Measurements from ENCODE around the gene AMY1A. TPM values are rescaled to one million over a fixed set of nuclear protein-coding genes. Genes with fewer than 3 reads are reported as not detected.
"Not testable (repeated sequence)": the region's sequence is repeated elsewhere in the genome, so short reads cannot be mapped to it uniquely, and the experiment has no call there.

AMY1A gene
- total RNA-seq: not detected
- long read RNA-seq: 0 reads

DNA sequence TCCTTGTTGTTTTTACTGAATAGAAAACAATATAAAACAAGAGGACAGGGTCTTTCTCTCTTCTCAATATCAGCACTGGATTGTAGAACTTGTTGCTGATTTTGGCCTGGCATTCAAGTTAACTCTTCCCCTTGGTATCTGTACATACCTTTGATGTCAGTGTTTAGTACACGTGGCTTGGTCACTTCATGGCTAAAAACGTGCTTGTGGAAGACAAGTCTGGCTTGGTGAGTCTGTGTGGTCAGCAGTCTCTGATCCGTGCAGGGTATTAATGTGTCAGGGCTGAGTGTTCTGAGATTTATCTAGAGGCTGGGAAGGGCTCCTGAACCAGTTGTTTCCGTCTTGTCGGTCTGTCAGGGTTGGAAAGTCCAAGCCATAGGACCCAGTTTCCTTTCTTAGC, at the start of gene AMY1A:
Gene AMY1A (plus strand): TSS at position 301 of the 400 bp plus-strand sequence. CDS start 571 bp downstream, outside the sequence.
- intact Hi-C loops (cut with DNase I): not testable (repeated sequence)

DNA sequence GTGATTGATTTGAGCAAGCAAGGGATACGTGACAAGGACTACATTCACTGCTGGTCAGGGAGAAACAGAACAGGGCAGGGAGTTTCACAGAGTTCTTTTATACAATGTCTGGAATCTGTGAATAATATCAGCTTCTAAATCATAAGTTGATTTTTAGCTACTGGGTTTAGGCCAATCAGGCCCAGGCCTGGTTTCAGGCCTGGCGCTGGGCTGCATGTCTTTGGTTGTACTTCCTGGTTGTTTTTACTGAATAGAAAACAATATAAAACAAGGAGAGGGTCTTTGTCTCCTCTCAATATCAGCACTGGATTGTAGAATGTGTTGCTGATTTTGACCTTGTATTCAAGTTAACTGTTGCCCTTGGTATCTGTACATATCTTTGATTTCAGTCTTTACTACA, 39.2 kb upstream of the AMY1A start:
- no peak for DNase-seq (ENCODE audit: low spot score)
- intact Hi-C loops (cut with DNase I): no loop called here

More for the DNA sequence above, at the start of gene AMY1A:
- not testable (repeated sequence) for DNase-seq (ENCODE audit: low spot score)

DNA sequence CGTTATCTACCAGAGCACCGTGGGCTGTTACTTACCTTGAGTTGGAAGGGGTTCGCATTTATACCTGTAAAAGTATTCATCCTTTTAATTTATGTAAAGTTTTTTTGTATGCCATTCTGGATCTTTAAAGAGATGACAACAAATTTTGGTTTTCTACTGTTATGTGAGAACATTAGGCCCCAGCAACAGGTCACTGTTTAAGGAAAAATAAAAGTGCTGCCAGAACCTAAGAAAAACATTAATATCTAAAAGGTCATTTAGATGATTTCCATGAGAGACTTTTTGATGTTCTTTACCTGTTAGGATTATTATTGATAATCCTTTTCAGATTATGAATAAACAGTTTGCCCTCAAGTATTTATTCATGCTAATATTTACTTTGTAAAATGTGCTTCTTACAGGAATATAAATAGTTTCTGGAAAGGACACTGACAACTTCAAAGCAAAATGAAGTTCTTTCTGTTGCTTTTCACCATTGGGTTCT, 38.5 kb upstream of the AMY1A start, which contains the start of gene AMY2A:
Gene AMY2A (plus strand): TSS at position 434 of the 484 bp plus-strand sequence. CDS start 14 bp downstream, at position 448.
- DNase-seq (ENCODE audit: low spot score); intact Hi-C loops (cut with DNase I): not testable (repeated sequence)

DNA sequence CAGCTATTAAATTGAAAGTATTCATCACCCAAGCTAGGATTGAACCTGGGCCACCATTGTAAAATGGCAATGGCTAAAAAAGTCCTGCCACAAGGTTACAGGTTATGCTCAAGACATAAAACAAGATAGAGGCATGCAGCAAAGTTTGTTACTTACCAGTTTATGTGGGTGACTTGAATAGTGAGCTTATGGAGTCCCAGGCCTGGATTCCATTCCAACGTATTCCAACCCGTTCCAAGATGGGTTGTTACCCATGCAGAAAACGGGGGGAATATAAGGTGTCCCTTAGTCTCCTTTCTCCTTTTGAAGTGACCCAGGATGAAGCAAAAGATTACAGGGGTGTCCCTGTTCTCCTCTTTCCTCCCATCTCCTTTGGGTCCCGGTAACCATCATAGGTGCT, 28.1 kb upstream of the AMY1A start:
- intact Hi-C loops (cut with DNase I); DNase-seq (ENCODE audit: low spot score): not testable (repeated sequence)

DNA sequence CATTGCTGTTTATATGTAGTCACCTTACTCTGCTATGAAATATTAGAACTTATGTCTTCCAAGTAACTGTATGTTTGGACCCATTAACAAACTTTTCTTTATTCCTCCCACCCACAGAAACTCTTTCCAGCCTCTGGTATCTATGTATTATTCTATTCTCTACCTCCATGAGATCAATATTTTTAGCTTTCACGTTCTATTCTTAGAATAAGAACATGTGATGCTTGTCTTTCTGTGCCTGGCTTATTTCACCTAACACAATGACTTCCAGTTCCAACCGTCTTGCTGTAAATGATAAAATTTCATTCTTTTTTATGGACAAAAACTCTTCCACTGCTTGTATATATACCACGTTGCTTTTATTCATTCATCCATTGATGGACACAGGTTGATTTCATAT, 14.4 kb upstream of the AMY1A start:
- DNase-seq (ENCODE audit: low spot score); intact Hi-C loops (cut with DNase I): not testable (repeated sequence)

DNA sequence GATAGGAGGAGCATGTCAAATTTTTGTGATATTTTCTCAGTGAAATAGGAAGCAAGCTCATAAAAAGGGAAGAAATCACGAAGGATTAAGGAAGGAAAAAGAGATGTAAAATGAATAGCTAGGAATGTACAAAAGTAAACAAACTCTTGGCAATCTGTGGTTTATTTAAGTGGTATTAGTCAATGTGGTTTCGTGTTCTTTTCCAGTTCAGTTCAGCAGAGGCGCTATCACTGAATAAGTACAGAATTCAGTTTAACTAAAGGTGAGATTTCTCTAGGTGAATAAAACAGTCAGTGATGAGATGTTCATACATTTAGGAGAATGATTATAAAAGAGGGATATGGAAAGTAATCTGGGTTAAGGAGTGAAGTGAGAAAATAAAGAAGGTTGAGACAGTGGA, 11.7 kb upstream of the AMY1A start:
- DNase-seq (ENCODE audit: low spot score); intact Hi-C loops (cut with DNase I): not testable (repeated sequence)

DNA sequence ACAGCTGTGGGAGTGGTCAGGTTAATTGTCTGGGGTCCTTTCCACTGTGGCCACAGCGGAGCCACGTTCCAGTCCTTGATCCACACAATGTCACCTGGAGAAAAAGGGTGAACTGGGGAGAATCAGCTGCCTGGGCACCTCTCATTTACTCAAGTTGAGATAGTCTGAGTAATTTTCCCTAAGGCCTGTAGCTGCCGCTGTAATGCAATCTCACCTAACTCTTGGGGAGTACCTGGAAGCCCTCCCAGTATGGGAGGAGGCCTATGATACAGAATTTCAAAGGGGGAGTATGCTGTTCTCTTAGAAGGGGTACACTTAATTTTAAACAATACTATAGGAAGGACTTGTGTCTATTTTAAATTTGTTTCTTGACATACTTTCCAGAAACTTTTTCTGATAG, 5.3 kb upstream of the AMY1A start:
- intact Hi-C loops (cut with DNase I): not testable (repeated sequence)

DNA sequence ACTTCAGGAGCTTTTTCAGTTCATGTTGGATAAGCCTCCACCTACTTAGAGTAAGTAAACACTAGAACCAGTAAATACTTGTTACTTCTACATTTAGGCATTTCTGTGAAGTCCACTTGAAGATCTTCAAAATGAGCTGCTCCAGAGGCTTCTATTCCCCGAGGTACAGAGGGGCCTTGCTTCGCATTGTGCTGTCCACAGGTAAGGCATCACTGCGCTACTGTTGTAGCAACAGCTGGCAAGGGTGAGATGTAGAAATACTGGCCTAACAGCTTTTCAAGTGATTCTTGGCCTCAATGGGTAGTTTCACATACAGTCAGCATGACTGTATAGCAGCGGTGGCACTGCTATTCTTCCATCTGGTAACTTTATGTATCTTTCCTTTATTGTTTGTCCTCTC, 4.7 kb upstream of the AMY1A start:
- intact Hi-C loops (cut with DNase I); DNase-seq (ENCODE audit: low spot score): not testable (repeated sequence)

More for the DNA sequence above, 5.3 kb upstream of the AMY1A start:
- DNase-seq (ENCODE audit: low spot score): not testable (repeated sequence)

DNA sequence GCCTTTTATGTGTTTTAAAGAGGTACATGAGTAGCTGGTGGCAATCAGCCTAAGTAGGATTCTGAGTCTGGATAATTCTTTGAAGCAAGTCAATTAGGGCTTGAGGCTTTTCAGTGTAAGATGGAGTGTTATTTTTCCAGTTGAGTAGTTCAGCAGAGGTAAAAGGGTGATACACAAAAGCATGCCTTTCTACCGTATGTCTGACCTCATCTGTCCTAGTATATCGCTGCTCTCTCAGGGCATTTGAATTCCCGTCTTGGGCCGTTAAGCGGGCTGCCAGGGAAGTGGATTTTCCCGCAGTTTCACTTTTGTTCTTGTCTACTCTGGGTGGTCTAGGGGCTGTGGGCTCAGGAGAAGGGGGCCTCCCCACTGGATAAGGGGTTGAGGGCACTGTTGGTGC, 1.4 kb upstream of the AMY1A start:
- intact Hi-C loops (cut with DNase I): not testable (repeated sequence)

DNA sequence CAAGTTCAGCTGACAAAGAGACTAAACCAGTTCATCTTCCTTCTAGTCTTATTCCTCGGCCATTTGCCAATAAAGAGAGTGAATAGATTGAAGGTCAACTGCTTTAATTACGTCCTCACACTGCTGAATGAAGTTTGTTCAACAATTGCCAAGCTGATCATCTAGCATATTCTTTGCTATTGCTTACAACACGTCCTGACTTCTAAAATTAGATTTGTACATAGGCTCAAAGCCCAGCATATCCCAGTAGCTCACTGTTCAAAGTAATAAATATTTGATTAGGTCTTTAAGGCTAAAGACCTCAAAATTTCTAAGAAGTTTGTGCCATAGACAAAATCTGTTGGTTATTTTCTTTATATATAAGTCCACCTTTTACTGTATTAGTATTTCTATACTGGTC, 20.8 kb downstream of the AMY1A start:
- intact Hi-C loops (cut with DNase I): not testable (repeated sequence)

More for the DNA sequence above, 1.4 kb upstream of the AMY1A start:
- DNase-seq (ENCODE audit: low spot score): not testable (repeated sequence)

DNA sequence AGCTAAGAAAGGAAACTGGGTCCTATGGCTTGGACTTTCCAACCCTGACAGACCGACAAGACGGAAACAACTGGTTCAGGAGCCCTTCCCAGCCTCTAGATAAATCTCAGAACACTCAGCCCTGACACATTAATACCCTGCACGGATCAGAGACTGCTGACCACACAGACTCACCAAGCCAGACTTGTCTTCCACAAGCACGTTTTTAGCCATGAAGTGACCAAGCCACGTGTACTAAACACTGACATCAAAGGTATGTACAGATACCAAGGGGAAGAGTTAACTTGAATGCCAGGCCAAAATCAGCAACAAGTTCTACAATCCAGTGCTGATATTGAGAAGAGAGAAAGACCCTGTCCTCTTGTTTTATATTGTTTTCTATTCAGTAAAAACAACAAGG, 40.5 kb downstream of the AMY1A start, which contains the start of gene AMY1B:
Gene AMY1B (minus strand): TSS at position 101 of the 400 bp plus-strand sequence. CDS start 571 bp downstream, outside the sequence.
- intact Hi-C loops (cut with DNase I); DNase-seq (ENCODE audit: low spot score): not testable (repeated sequence)

More for the DNA sequence above, 20.8 kb downstream of the AMY1A start:
- not testable (repeated sequence) for DNase-seq (ENCODE audit: low spot score)

DNA sequence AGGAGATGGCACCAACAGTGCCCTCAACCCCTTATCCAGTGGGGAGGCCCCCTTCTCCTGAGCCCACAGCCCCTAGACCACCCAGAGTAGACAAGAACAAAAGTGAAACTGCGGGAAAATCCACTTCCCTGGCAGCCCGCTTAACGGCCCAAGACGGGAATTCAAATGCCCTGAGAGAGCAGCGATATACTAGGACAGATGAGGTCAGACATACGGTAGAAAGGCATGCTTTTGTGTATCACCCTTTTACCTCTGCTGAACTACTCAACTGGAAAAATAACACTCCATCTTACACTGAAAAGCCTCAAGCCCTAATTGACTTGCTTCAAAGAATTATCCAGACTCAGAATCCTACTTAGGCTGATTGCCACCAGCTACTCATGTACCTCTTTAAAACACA, 41.9 kb downstream of the AMY1A start:
- intact Hi-C loops (cut with DNase I); DNase-seq (ENCODE audit: low spot score): not testable (repeated sequence)

DNA sequence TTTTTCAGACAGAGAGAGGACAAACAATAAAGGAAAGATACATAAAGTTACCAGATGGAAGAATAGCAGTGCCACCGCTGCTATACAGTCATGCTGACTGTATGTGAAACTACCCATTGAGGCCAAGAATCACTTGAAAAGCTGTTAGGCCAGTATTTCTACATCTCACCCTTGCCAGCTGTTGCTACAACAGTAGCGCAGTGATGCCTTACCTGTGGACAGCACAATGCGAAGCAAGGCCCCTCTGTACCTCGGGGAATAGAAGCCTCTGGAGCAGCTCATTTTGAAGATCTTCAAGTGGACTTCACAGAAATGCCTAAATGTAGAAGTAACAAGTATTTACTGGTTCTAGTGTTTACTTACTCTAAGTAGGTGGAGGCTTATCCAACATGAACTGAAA, 45.1 kb downstream of the AMY1A start:
- intact Hi-C loops (cut with DNase I); DNase-seq (ENCODE audit: low spot score): not testable (repeated sequence)

DNA sequence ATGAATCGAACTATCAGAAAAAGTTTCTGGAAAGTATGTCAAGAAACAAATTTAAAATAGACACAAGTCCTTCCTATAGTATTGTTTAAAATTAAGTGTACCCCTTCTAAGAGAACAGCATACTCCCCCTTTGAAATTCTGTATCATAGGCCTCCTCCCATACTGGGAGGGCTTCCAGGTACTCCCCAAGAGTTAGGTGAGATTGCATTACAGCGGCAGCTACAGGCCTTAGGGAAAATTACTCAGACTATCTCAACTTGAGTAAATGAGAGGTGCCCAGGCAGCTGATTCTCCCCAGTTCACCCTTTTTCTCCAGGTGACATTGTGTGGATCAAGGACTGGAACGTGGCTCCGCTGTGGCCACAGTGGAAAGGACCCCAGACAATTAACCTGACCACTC, 45.7 kb downstream of the AMY1A start:
- intact Hi-C loops (cut with DNase I); DNase-seq (ENCODE audit: low spot score): not testable (repeated sequence)

DNA sequence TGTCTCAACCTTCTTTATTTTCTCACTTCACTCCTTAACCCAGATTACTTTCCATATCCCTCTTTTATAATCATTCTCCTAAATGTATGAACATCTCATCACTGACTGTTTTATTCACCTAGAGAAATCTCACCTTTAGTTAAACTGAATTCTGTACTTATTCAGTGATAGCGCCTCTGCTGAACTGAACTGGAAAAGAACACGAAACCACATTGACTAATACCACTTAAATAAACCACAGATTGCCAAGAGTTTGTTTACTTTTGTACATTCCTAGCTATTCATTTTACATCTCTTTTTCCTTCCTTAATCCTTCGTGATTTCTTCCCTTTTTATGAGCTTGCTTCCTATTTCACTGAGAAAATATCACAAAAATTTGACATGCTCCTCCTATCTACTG, 52.1 kb downstream of the AMY1A start:
- DNase-seq (ENCODE audit: low spot score); intact Hi-C loops (cut with DNase I): not testable (repeated sequence)

DNA sequence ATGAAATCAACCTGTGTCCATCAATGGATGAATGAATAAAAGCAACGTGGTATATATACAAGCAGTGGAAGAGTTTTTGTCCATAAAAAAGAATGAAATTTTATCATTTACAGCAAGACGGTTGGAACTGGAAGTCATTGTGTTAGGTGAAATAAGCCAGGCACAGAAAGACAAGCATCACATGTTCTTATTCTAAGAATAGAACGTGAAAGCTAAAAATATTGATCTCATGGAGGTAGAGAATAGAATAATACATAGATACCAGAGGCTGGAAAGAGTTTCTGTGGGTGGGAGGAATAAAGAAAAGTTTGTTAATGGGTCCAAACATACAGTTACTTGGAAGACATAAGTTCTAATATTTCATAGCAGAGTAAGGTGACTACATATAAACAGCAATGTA, 54.8 kb downstream of the AMY1A start:
- DNase-seq (ENCODE audit: low spot score); intact Hi-C loops (cut with DNase I): not testable (repeated sequence)

Other genes with a start within 250 kb of the AMY1A start
- gene RNPC3, start 130.1 kb upstream of the AMY1A start, total RNA-seq: 26.2 TPM
- 31.1 TPM for gene AMY2B, start 84.2 kb upstream of the AMY1A start, total RNA-seq
- gene AMY2A, start 38.3 kb upstream of the AMY1A start, total RNA-seq: not detected
- not detected for gene AMY1B, start 40.5 kb downstream of the AMY1A start, total RNA-seq
- not detected for gene AMY1C, start 94.1 kb downstream of the AMY1A start, total RNA-seq